Fibroblast of skin of scalp (primary cell): ENCODE data around the gene SGF29. TPM values are rescaled to one million over a fixed set of nuclear protein-coding genes. Genes with fewer than 3 reads are reported as not detected.
"Not testable (repeated sequence)": the region's sequence is repeated elsewhere in the genome, so short reads cannot be mapped to it uniquely, and the experiment has no call there.

Source experiments
- DNase-seq: peaks from one replicate; pipeline ENCODE4 v3.0.0-alpha.2; 2013
- polyA plus RNA-seq, 2 experiments: library from polyadenylated mRNA; unstranded; fragments of 120-200 nt; gene quantifications; one replicate each; pipeline ENCODE4 v1.2.1, GENCODE V29; 2013; ENCODE audit not compliant: insufficient read length in 2 of 2

SGF29 gene
- polyA plus RNA-seq (2013, experiment 1 of 2; ENCODE audit: insufficient read length) = 17.1 TPM
- 14.5 TPM for polyA plus RNA-seq (2013, experiment 2 of 2; ENCODE audit: insufficient read length)

DNA sequence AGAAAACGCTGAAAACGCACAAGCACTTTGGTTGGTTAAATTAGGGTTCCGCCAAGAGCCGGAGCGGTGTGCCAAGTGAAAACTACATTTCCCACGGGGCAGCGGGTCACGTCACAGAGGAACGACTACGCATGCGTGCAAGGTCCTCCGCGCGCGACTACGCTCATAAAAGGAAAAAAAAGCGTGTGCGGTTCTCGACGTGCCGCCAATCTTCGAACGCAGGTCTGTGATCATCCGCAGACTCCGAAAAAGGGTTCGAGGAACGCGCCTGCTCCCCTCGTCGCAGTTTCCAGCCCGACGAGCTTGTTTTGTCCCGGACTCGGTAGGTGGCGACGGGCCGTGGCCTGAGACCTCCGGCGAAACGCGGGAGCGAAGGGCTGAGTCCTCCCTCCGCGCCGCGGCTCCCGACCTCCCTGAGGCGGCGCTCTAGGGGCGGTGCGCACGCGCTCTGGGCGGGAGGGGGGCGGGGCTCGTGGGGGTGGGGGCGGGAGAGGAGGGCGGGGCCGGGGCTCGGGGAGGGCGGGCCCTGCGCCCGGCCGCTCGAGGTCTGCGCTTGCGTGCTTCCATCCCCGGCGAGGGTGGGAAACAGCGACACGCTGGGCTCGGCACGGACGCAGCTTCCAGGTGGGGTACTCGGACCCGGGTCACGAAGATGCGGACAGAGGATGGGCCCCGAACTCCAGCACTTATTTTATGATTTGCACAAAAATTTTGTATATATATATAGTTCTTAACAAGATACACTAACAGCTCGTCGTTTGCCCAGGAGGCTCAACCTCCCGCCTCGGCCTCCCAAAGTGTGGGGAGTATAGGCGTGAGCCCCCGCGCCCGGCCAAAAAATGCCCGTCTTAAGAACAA, at the start of gene SGF29:
TSS of gene SGF29 (plus strand) at position 145 of the 858 bp plus-strand sequence. CDS start 27,150 bp downstream, outside the sequence.
- peak; percentile 93 for DNase-seq

- no peak for DNase-seq
Measured at GRCh38 chr16:28504707-28505404, 48.9 kb upstream of the SGF29 start.

DNA sequence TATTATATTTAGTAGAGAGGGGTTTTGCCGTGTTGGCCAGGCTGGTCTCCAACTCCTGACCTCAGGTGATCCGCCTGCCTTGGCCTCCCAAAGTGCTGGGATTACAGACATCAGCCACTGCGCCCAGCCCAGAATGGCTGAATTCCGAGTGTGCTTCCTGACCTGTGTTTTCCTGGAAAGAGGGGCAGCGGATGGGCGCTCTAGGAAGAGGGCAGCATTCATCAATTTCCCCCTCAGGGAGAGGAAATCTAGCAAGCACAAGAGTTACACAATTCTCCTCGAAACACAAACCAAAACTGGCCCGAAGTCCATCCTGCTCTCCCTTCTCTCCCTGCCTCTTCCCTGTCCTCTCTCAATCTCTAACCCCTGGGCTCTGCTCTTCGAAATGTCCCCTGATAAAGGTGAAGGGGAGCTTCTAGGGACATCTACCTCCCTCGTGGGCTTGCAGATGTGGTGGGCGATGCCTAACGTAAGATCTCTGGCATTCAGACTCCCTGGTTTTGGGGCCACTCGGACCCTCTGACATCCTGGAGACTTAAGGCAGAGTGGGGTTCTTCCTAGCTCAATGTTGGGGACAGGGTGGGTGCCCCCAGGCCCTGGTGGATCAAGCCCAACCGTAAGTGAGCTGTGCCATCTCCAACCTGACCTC, 48.1 kb upstream of the SGF29 start:
- DNase-seq = no peak

DNA sequence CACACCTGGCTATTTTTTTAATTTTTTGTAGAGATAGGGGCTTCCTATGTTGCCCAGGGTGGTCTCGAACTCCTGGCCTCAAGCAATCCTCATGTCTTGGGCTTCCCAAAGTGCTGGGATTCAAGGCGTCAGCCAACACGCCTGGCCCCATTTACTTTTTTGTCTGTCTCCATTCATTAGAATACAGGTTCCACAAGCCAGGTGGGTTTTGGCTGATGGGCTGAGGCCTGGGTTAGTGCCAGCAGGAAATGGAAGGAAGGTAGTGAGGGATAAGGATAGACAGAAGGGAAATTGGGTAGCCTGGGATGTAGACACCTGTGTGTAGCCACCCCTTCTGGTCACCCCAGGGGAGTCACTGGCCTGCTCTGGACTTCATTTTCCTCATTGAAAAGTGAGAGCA, 42.7 kb upstream of the SGF29 start:
- DNase-seq = no peak

GRCh38 chr16:28511801-28512789, 41.6 kb upstream of the SGF29 start:
- DNase-seq = no peak

- DNase-seq = peak; percentile 20
Measured at GRCh38 chr16:28513484-28514181, 40.1 kb upstream of the SGF29 start.

GRCh38 chr16:28514246-28514645, 39.5 kb upstream of the SGF29 start:
- DNase-seq = no peak

- DNase-seq = no peak
Measured at GRCh38 chr16:28520672-28521071, 33.0 kb upstream of the SGF29 start.

DNA sequence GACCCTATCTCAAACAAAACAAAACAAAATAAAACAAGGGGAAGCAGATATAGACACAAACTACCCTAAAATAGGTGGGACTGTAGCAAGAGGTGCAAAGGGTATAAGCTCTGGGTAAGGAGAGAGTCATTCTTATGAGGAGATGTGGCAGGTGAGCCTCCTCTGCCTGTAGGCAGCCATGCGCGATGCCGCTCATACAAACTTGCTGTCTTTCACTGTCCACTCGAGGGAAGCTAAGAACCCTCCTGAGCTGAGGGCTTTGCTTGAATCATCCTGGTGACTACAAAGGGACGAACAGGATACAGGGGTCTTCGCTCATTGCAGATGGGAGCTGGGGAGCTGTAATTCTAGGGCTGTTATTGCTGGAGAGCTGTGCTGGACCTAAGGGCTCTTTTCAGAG, 32.3 kb upstream of the SGF29 start:
- DNase-seq = no peak

DNA sequence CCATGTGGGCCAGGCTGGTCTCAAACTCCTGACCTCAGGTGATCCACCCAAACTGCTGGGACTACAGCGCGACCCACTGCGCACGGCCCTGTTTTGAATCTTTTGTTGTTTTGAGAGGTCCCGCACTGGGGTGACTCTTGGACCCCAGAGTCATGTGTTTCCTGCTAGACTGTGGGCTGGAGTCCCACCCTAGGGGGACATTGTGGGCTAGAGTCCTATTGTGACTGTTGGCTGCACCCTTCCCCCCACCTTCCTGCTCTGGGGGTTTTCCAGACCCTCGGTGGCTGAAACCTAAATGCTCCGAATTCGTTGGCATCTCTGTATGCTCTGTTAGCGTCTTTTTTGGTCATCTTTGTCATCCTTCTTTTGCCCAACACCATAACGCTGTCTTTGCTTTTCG, 30.9 kb upstream of the SGF29 start:
- no peak for DNase-seq

DNA sequence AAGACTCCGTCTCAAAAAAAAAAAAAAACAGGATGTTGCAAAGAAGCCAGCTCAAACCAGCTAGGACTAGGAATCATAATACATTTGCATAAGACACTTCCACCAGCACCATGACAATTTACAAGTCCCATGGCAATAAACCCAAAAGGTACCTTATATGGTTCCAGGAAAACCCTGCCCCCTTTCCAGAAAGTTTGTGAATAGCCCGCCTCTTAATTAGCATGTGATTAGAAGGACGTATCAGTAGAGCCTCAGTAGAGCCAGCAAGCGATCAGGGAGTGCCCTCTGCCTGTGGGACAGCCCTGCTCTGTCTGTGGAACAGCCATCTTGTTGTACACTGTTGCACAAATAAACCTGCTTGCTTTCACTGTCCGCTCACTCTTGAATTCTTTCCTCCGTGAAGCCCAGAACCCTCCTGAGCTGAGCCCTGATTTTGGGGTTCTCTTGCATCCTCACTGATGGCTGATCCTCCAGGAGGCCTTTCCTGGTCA, 29.0 kb upstream of the SGF29 start:
- no peak for DNase-seq

DNA sequence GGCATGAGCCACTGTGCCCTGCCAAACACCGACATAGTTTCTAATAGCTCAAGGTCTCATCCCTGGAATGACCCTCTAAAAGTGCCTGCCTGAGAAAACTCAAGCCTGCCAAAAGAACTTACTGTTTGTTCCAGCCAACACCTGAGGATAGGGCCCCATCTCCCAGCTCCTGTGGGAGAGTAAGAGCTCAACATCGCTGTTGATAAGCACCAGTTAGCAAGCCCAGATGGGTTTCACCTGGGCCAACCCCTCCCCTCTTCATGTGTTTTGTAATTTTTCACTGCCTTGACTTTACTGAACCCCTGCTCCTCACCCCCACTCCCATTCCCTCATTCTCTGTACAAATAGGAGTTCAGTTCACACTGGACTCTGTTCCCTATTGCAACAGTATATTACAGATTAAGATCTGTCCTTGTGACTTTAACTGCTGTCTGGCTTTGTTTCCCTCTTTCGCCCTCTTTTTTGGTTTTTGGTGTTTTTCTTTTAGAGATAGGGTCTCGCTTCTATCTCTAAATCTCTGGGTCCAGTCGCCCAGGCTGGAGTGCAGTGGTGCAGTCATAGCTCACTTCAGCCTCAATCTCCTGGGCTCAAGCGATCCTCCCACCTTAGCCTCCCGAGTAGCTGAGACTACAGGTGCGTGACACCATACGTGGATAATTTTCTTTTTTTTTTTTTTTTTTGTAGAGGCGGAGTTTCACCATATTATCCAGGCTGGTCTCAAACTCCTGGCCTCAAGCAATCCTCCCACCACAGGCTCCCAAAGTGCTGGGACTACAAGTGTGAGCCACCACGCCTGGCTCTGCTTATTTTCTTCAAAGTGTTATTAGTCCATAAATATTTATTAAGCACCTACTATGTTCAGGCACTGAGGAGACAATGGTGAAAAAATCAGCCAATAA, 27.3 kb upstream of the SGF29 start:
- no peak for DNase-seq

DNA sequence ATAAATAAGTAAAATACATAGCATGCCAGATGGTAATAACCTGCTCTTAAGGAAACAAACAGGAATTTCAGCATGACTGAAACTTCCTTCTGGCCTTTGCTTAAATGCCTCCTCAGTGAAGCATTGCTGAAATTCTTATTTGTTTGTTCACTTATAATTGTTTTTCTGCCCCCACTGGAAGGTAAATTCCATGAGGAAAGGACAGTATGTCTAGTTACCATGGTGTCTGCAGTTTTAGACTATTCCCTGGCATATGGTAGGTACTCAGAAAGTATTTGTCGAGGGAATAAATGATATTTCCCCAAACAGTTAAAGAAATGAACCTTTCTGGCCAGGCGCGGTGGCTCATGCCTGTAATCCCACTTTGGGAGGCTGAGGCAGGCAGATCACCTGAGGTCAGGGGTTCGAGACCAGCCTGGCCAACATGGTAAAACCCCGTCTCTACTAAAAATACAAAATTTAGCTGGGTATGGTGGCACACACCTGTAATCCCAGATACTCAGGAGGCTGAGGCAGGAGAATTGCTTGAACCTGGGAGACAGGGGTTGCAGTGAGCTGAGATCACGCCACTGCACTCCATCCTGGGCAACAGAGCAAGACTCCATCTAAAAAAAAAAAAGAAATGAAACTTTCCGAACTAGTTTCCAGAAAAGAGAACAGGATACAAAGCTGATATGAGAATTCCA, 26.5 kb upstream of the SGF29 start:
- not testable (repeated sequence) for DNase-seq

- DNase-seq = no peak
Measured at GRCh38 chr16:28527985-28528384, 25.7 kb upstream of the SGF29 start.

GRCh38 chr16:28528463-28528867, 25.3 kb upstream of the SGF29 start:
- no peak for DNase-seq

- DNase-seq = no peak
Measured at GRCh38 chr16:28529124-28529523, 24.6 kb upstream of the SGF29 start.

- DNase-seq = no peak
Measured at GRCh38 chr16:28531777-28532744, 21.7 kb upstream of the SGF29 start.
